BE2C (cell line): Measurements from ENCODE around the gene NUCB1.
A peak's percentile ranks its signal among the peaks of the same experiment; 100 is the strongest.
"Not testable (repeated sequence)": the region's sequence is repeated elsewhere in the genome, so short reads cannot be mapped to it uniquely, and the experiment has no call there.

Source experiments
- DNase-seq: peaks from one replicate; pipeline ENCODE4 v3.0.0-alpha.2; 2020
- H3K27me3 ChIP-seq: fragments of 250-450 bp; sonication (Bioruptor Pico); 2 replicates; pipeline ENCODE4 v1.5.1; 2020; ENCODE audit warnings: mild to moderate bottlenecking
- H3K36me3 ChIP-seq: fragments of 250-450 bp; sonication (Bioruptor Pico); 2 replicates; pipeline ENCODE4 v1.5.1; 2020; ENCODE audit warnings: mild to moderate bottlenecking
- H3K4me1 ChIP-seq: fragments of 250-450 bp; sonication (Bioruptor Pico); 2 replicates; pipeline ENCODE4 v1.5.1; 2020
- H3K4me3 ChIP-seq: 2 replicates; pipeline ENCODE4 v1.5.1; 2011; ENCODE audit warnings: low read depth, low read length
- H3K9me3 ChIP-seq: fragments of 250-450 bp; sonication (Bioruptor Pico); 2 replicates; pipeline ENCODE4 v1.5.1; 2020
- CTCF ChIP-seq: IDR thresholded peaks from 2 replicates; pipeline ENCODE4 v1.5.1; 2012; ENCODE audit warnings: mild to moderate bottlenecking, low read depth, low read length

Gene NUCB1

GRCh38 chr19:48868114-48868886 is 31.8 kb upstream of the NUCB1 start, which contains the start of gene PLEKHA4:
Gene PLEKHA4 (minus strand): TSS chr19:48868617. CDS start chr19:48867620, 997 bp downstream.
- DNase-seq, result peak; percentile 53
- no peaks in the 10 kb centered on the region for H3K27me3 ChIP-seq
- TF ChIP-seq CTCF, result no peak
- H3K36me3 ChIP-seq, result no peaks in the 10 kb centered on the region; the same call in 1 of the 2 replicates
- H3K9me3 ChIP-seq, result no peaks in the 10 kb centered on the region
- H3K4me3 ChIP-seq, result peak within 1 kb of the TSS; percentile 44
- peaks cover 11% of the 10 kb centered on the region for H3K4me1 ChIP-seq

GRCh38 chr19:48870048-48870447 is 30.1 kb upstream of the NUCB1 start:
- no peaks in the 10 kb centered on the region for H3K9me3 ChIP-seq
- peaks cover 14% of the 10 kb centered on the region for H3K4me1 ChIP-seq
- no peak overlapping the region for H3K4me3 ChIP-seq
- no peak for DNase-seq
- no peak for TF ChIP-seq CTCF
- H3K27me3 ChIP-seq, result no peaks in the 10 kb centered on the region
- H3K36me3 ChIP-seq, result no peaks in the 10 kb centered on the region; the same call in 1 of the 2 replicates

GRCh38 chr19:48871471-48872181 is 28.5 kb upstream of the NUCB1 start:
- not testable (repeated sequence) for DNase-seq, H3K36me3 ChIP-seq, H3K4me3 ChIP-seq, H3K27me3 ChIP-seq, H3K9me3 ChIP-seq
- H3K4me1 ChIP-seq, result peaks cover 16% of the 10 kb centered on the region

GRCh38 chr19:48872182-48872883 is 27.8 kb upstream of the NUCB1 start, which contains the start of gene PPP1R15A:
Gene PPP1R15A (plus strand): TSS chr19:48872421. CDS start chr19:48873234, 813 bp downstream.
- peaks cover 14% of the 10 kb centered on the region for H3K4me1 ChIP-seq
- DNase-seq, result peak; percentile 97
- peak within 1 kb of the TSS; percentile 88 for H3K4me3 ChIP-seq
- no peaks in the 10 kb centered on the region for H3K9me3 ChIP-seq
- TF ChIP-seq CTCF, result no peak
- no peaks in the 10 kb centered on the region; the same call in 1 of the 2 replicates for H3K36me3 ChIP-seq
- no peaks in the 10 kb centered on the region for H3K27me3 ChIP-seq

- no peak for TF ChIP-seq CTCF
- Histone ChIP-seq H3K27me3 (no peaks in the 10 kb centered on the region), H3K9me3 (no peaks in the 10 kb centered on the region), H3K36me3 (no peaks in the 10 kb centered on the region; the same call in 1 of the 2 replicates), H3K4me3 (peak overlapping the region; percentile 88), H3K4me1 (peaks cover 12% of the 10 kb centered on the region)
- DNase-seq, result peak; percentile 71
Measured at GRCh38 chr19:48872884-48873475, 27.1 kb upstream of the NUCB1 start.
